Measurements from ENCODE around the gene AKAP13. TPM values are rescaled to one million over a fixed set of nuclear protein-coding genes. Genes with fewer than 3 reads are reported as not detected.

The AKAP13 gene
- polyA plus RNA-seq, 1 donor from 2014 or later, result 10.0 TPM

- Histone ChIP-seq H3K9me3 (ENCODE audit: low read length) (no peaks in the 10 kb centered on the region), H3F3A (ENCODE audit: insufficient read depth, low read length, poor library complexity, severe bottlenecking) (no peaks in the 10 kb centered on the region), H3K4me2 (ENCODE audit: low read length) (no peak overlapping the region), H2AFZ (ENCODE audit: low read depth, low read length) (no peak overlapping the region), H3K79me2 (replicated peaks; ENCODE audit: insufficient read depth, low read length) (peaks cover 11% of the 10 kb centered on the region), H4K20me1 (ENCODE audit: insufficient read depth) (no peaks in the 10 kb centered on the region), H3K27me3 (ENCODE audit: insufficient read depth, low read depth, low read length) (no peaks in the 10 kb centered on the region), H3K27ac (ENCODE audit: low read length) (no peak overlapping the region), H3K4me3 (ENCODE audit: low read length) (no peak overlapping the region), H3K9me2 (ENCODE audit: insufficient read depth, low read length) (no peaks in the 10 kb centered on the region), H3K9ac (ENCODE audit: low read length) (no peak overlapping the region), H3K36me3 (ENCODE audit: insufficient read depth, low read length) (no peaks in the 10 kb centered on the region)
- TF ChIP-seq CTCF (IDR thresholded peaks at IDR 0.05; ENCODE audit: poor library complexity, severe bottlenecking) (no peak), POLR2AphosphoS5 (IDR thresholded peaks at IDR 0.05) (no peak), SMC3 (conservative IDR thresholded peaks at IDR 0.05; ENCODE audit: poor library complexity) (no peak), RAD21 (conservative IDR thresholded peaks at IDR 0.05) (no peak)
- TF ChIP-seq, protein P1, sequence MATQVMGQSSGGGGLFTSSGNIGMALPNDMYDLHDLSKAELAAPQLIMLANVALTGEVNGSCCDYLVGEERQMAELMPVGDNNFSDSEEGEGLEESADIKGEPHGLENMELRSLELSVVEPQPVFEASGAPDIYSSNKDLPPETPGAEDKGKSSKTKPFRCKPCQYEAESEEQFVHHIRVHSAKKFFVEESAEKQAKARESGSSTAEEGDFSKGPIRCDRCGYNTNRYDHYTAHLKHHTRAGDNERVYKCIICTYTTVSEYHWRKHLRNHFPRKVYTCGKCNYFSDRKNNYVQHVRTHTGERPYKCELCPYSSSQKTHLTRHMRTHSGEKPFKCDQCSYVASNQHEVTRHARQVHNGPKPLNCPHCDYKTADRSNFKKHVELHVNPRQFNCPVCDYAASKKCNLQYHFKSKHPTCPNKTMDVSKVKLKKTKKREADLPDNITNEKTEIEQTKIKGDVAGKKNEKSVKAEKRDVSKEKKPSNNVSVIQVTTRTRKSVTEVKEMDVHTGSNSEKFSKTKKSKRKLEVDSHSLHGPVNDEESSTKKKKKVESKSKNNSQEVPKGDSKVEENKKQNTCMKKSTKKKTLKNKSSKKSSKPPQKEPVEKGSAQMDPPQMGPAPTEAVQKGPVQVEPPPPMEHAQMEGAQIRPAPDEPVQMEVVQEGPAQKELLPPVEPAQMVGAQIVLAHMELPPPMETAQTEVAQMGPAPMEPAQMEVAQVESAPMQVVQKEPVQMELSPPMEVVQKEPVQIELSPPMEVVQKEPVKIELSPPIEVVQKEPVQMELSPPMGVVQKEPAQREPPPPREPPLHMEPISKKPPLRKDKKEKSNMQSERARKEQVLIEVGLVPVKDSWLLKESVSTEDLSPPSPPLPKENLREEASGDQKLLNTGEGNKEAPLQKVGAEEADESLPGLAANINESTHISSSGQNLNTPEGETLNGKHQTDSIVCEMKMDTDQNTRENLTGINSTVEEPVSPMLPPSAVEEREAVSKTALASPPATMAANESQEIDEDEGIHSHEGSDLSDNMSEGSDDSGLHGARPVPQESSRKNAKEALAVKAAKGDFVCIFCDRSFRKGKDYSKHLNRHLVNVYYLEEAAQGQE (IDR thresholded peaks at IDR 0.05; ENCODE audit: borderline replicate concordance), result no peak
Observed at GRCh38 chr15:85429522-85429921, 49.1 kb downstream of the AKAP13 start.

DNA sequence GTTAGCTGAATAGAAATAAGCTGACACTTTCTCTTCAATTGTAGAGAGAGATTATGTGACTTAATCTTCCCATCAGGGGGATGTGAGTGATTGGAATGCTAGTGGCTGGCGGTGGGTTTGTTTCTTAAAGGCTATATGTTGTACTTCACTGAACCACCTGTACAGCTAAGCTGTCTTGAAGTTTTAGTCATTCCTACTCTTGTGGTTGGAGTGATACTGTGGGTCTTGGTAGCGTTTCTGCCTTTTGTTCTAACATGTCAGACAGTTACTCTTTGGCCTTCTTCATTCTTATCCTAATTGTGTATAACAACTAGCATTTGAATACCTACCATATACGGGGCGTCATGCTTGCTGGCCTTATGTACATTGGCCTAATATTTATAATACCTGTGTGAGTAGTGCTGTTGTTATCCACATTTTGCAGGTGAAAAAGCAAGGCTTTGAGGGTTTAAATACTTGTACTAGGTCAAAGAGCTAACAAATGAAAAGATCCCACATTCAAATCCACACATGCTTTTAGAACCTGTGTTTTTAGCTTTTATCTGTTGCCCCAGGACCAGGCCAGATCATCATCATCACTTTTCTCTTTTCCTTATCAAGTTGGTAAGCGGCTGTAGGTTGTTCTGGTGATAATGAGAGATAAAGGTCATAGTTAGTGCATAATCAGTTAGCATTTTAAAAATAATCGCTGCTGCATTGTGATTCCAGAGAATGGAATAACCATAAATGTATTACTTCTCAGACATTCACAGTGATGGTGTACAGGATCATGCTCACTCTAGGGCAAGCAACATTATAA is 50.2 kb downstream of the AKAP13 start:
- no peaks in the 10 kb centered on the region for H3K9me3 ChIP-seq (ENCODE audit: low read length)
- no peaks in the 10 kb centered on the region for H3K27me3 ChIP-seq (ENCODE audit: insufficient read depth, low read depth, low read length)
- peaks cover 11% of the 10 kb centered on the region for H3K79me2 ChIP-seq (replicated peaks; ENCODE audit: insufficient read depth, low read length)
- no peak overlapping the region for H2AFZ ChIP-seq (ENCODE audit: low read depth, low read length)
- no peaks in the 10 kb centered on the region for H3K36me3 ChIP-seq (ENCODE audit: insufficient read depth, low read length)
- H3K27ac ChIP-seq (ENCODE audit: low read length), result no peak overlapping the region
- no peaks in the 10 kb centered on the region for H3F3A ChIP-seq (ENCODE audit: insufficient read depth, low read length, poor library complexity, severe bottlenecking)
- H3K4me3 ChIP-seq (ENCODE audit: low read length), result no peak overlapping the region
- no peak overlapping the region for H3K9ac ChIP-seq (ENCODE audit: low read length)
- H3K4me2 ChIP-seq (ENCODE audit: low read length), result no peak overlapping the region
- no peak for TF ChIP-seq MXI1 (conservative IDR thresholded peaks at IDR 0.05; ENCODE audit: poor library complexity, severe bottlenecking)
- no peaks in the 10 kb centered on the region for H4K20me1 ChIP-seq (ENCODE audit: insufficient read depth)
- no peaks in the 10 kb centered on the region for H3K9me2 ChIP-seq (ENCODE audit: insufficient read depth, low read length)

GRCh38 chr15:85439996-85440395 is 59.6 kb downstream of the AKAP13 start:
- no peaks in the 10 kb centered on the region for H3K36me3 ChIP-seq (ENCODE audit: insufficient read depth, low read length)
- peaks cover 10% of the 10 kb centered on the region for H3K79me2 ChIP-seq (replicated peaks; ENCODE audit: insufficient read depth, low read length)
- no peak overlapping the region for H2AFZ ChIP-seq (ENCODE audit: low read depth, low read length)
- no peaks in the 10 kb centered on the region for H3K27me3 ChIP-seq (ENCODE audit: insufficient read depth, low read depth, low read length)
- no peak overlapping the region for H3K9ac ChIP-seq (ENCODE audit: low read length)
- TF ChIP-seq TAF1 (IDR thresholded peaks at IDR 0.05; ENCODE audit: low read depth) (no peak), RAD21 (conservative IDR thresholded peaks at IDR 0.05) (no peak), EZH2 (IDR thresholded peaks at IDR 0.05; ENCODE audit: borderline replicate concordance, insufficient read depth, low read length, poor library complexity, severe bottlenecking) (no peak), EP300 (conservative IDR thresholded peaks at IDR 0.05; ENCODE audit: poor library complexity, severe bottlenecking) (no peak), SMC3 (conservative IDR thresholded peaks at IDR 0.05; ENCODE audit: poor library complexity) (no peak), CTCF (IDR thresholded peaks at IDR 0.05; ENCODE audit: poor library complexity, severe bottlenecking) (no peak), MXI1 (conservative IDR thresholded peaks at IDR 0.05; ENCODE audit: poor library complexity, severe bottlenecking) (no peak), POLR2AphosphoS5 (IDR thresholded peaks at IDR 0.05) (no peak)
- TF ChIP-seq, protein P1 (IDR thresholded peaks at IDR 0.05; ENCODE audit: borderline replicate concordance), result no peak
- no peaks in the 10 kb centered on the region for H3K9me2 ChIP-seq (ENCODE audit: insufficient read depth, low read length)
- H3K27ac ChIP-seq (ENCODE audit: low read length), result no peak overlapping the region
- H3K4me2 ChIP-seq (ENCODE audit: low read length), result no peak overlapping the region
- no peak overlapping the region for H3K4me3 ChIP-seq (ENCODE audit: low read length)
- no peaks in the 10 kb centered on the region for H3K9me3 ChIP-seq (ENCODE audit: low read length)
- H3F3A ChIP-seq (ENCODE audit: insufficient read depth, low read length, poor library complexity, severe bottlenecking), result peaks cover 8% of the 10 kb centered on the region
- H4K20me1 ChIP-seq (ENCODE audit: insufficient read depth), result no peaks in the 10 kb centered on the region

Measured in neural cell (in vitro differentiated cells).